Coronary artery (tissue), 2 donors: Measurements from ENCODE around the gene C1orf198.

Experiments used
- DNase-seq: peaks from one replicate; pipeline ENCODE4 v3.0.0-alpha.2; 2017; ENCODE audit warnings: low spot score
- H3K27ac ChIP-seq, 2 donors: fragments of 200-600 bp; sonication (generic); one replicate each; pipeline ENCODE4 v1.5.1; 2016 to 2019
- H3K4me3 ChIP-seq: fragments of 200-600 bp; sonication (generic); 2 replicates; pipeline ENCODE4 v1.5.1; 2016; ENCODE audit warnings: mild to moderate bottlenecking, moderate library complexity
- CTCF ChIP-seq: fragments of 200-600 bp; sonication (generic); IDR thresholded peaks from one replicate; pipeline ENCODE4 v1.5.1; 2019; ENCODE audit warnings: antibody characterized with exemption

C1orf198 gene

GRCh38 chr1:230827801-230828200 is 40.5 kb downstream of the C1orf198 start:
- no peak for TF ChIP-seq CTCF
- no peak overlapping the region for H3K4me3 ChIP-seq
- H3K27ac ChIP-seq: peak overlapping the region; percentile 88 to 89
- DNase-seq: peak; percentile 67

GRCh38 chr1:230827081-230827681 is 41.1 kb downstream of the C1orf198 start:
- DNase-seq: peak; percentile 70
- TF ChIP-seq CTCF: no peak
- Histone ChIP-seq H3K27ac (peak overlapping the region; percentile 88 to 89), H3K4me3 (no peak overlapping the region)

GRCh38 chr1:230826166-230826875 is 42.0 kb downstream of the C1orf198 start:
- no peak for DNase-seq
- H3K27ac ChIP-seq: peak overlapping the region; percentile 88 to 89
- no peak for TF ChIP-seq CTCF
- no peak overlapping the region for H3K4me3 ChIP-seq

GRCh38 chr1:230825761-230826160 is 42.6 kb downstream of the C1orf198 start:
- no peak overlapping the region for H3K4me3 ChIP-seq
- DNase-seq: peak; percentile 79
- H3K27ac ChIP-seq: peak overlapping the region; percentile 88 to 89
- TF ChIP-seq CTCF: no peak

- Histone ChIP-seq H3K4me3 (peak overlapping the region; percentile 21), H3K27ac (peak overlapping the region; percentile 88 to 89)
- DNase-seq: peak; percentile 64
- no peak for TF ChIP-seq CTCF
Observed at GRCh38 chr1:230824919-230825721, 43.2 kb downstream of the C1orf198 start.

GRCh38 chr1:230824551-230824918 is 43.8 kb downstream of the C1orf198 start:
- no peak for TF ChIP-seq CTCF
- peak; percentile 73 for DNase-seq

More at GRCh38 chr1:230824551-230824918, 43.8 kb downstream of the C1orf198 start:
- Histone ChIP-seq H3K4me3 (peak overlapping the region; percentile 21), H3K27ac (peak overlapping the region; percentile 88 to 89)
